Muscle of leg (tissue), 11 donors: ENCODE results near the gene GMDS. TPM values are rescaled to one million over a fixed set of nuclear protein-coding genes. Genes with fewer than 3 reads are reported as not detected.

ENCODE experiments used
- DNase-seq: peaks from one replicate; pipeline ENCODE4 v3.0.0; 2013
- H3K27ac ChIP-seq: one replicate; pipeline ENCODE4 v1.5.1; 2013; ENCODE audit warnings: mild to moderate bottlenecking, low read length, control low read depth
- H3K27me3 ChIP-seq: one replicate; pipeline ENCODE4 v1.6.1; 2013; ENCODE audit warnings: low read length; ENCODE audit not compliant: control insufficient read depth, insufficient read depth
- H3K36me3 ChIP-seq: one replicate; pipeline ENCODE4 v1.6.1; 2013; ENCODE audit warnings: low read length; ENCODE audit not compliant: control insufficient read depth, insufficient read depth
- H3K4me1 ChIP-seq: one replicate; pipeline ENCODE4 v1.6.1; 2013; ENCODE audit warnings: low read length; ENCODE audit not compliant: control insufficient read depth, insufficient read depth
- H3K4me3 ChIP-seq: one replicate; pipeline ENCODE4 v1.5.1; 2013; ENCODE audit warnings: low read length, control low read depth
- H3K9me3 ChIP-seq: replicated peaks from 2 replicates; pipeline ENCODE4 v1.6.1; 2013; ENCODE audit warnings: low read depth, low read length; ENCODE audit not compliant: control insufficient read depth
- WGBS: methylation state at CpG from one replicate; pipeline ENCODE4 v1.1.5; 2013; ENCODE audit warnings: missing lambda C conversion rate; ENCODE audit not compliant: insufficient coverage; 5-methylcytosine and 5-hydroxymethylcytosine counted together
- polyA plus RNA-seq, 8 donors: library from polyadenylated mRNA; unstranded; fragments of 120-200 nt; gene quantifications; one replicate each; pipeline versions ENCODE4 v1.2.1 to v1.2.3, GENCODE V29; 2013; ENCODE audit warnings: inconsistent platforms in 1 of 8, low replicate concordance in 1 of 8; ENCODE audit not compliant: insufficient read length in 8 of 8, insufficient read depth in 1 of 8
- total RNA-seq: library from RNA; stranded (reverse); fragments of 120-200 nt; gene quantifications from one replicate; pipeline ENCODE4 v1.2.4, GENCODE V29; 2013

Gene GMDS
- total and polyA plus RNA-seq, 9 donors: 3.9 to 17.0 (median 11.9) TPM

- DNase-seq: no peak
- Histone ChIP-seq H3K9me3 (peaks cover 7% of the 10 kb centered on the region), H3K27me3 (peaks cover 3% of the 10 kb centered on the region), H3K36me3 (no peaks in the 10 kb centered on the region), H3K4me1 (peaks cover 8% of the 10 kb centered on the region), H3K27ac (peak overlapping the region; percentile 56), H3K4me3 (no peak overlapping the region)
- 80% methylated on average over 1 of the region's 3 CpGs for WGBS
Observed at GRCh38 chr6:1832358-1832757, 413.0 kb downstream of the GMDS start.

- H3K27ac ChIP-seq: no peak overlapping the region
- peaks cover 8% of the 10 kb centered on the region for H3K4me1 ChIP-seq
- H3K27me3 ChIP-seq: no peaks in the 10 kb centered on the region
- no peak for DNase-seq
- H3K4me3 ChIP-seq: no peak overlapping the region
- H3K9me3 ChIP-seq: peaks cover 7% of the 10 kb centered on the region
- H3K36me3 ChIP-seq: no peaks in the 10 kb centered on the region
- no CpG with 5 or more reads among the region's 1 CpG for WGBS
Observed at GRCh38 chr6:1827984-1828793, 417.2 kb downstream of the GMDS start.

GRCh38 chr6:1825926-1826325 is 419.5 kb downstream of the GMDS start:
- WGBS: 67% methylated on average over 1 of the region's 5 CpGs

GRCh38 chr6:1825277-1825676 is 420.1 kb downstream of the GMDS start:
- Histone ChIP-seq H3K36me3 (no peaks in the 10 kb centered on the region), H3K27me3 (no peaks in the 10 kb centered on the region), H3K9me3 (peaks cover 7% of the 10 kb centered on the region), H3K27ac (no peak overlapping the region), H3K4me3 (no peak overlapping the region), H3K4me1 (peaks cover 3% of the 10 kb centered on the region)
- no peak for DNase-seq
- no CpG with 5 or more reads among the region's 1 CpG for WGBS

More at GRCh38 chr6:1825926-1826325, 419.5 kb downstream of the GMDS start:
- Histone ChIP-seq H3K36me3 (no peaks in the 10 kb centered on the region), H3K27me3 (no peaks in the 10 kb centered on the region), H3K4me3 (no peak overlapping the region), H3K27ac (no peak overlapping the region), H3K4me1 (peaks cover 3% of the 10 kb centered on the region), H3K9me3 (peaks cover 7% of the 10 kb centered on the region)
- DNase-seq: no peak

GRCh38 chr6:1821513-1822183 is 423.8 kb downstream of the GMDS start:
- peak overlapping the region; percentile 9 for H3K4me3 ChIP-seq
- H3K27me3 ChIP-seq: no peaks in the 10 kb centered on the region
- peak; percentile 90 for DNase-seq
- H3K9me3 ChIP-seq: no peaks in the 10 kb centered on the region
- peak overlapping the region; percentile 87 for H3K27ac ChIP-seq
- WGBS: 0% methylated on average over 2 of the region's 11 CpGs
- peaks cover 3% of the 10 kb centered on the region for H3K4me1 ChIP-seq
- no peaks in the 10 kb centered on the region for H3K36me3 ChIP-seq

- Histone ChIP-seq H3K27me3 (no peaks in the 10 kb centered on the region), H3K36me3 (no peaks in the 10 kb centered on the region), H3K4me3 (peak overlapping the region; percentile 9), H3K9me3 (no peaks in the 10 kb centered on the region), H3K4me1 (peaks cover 3% of the 10 kb centered on the region), H3K27ac (peak overlapping the region; percentile 87)
- 25% methylated on average over 10 of the region's 11 CpGs for WGBS
- DNase-seq: peak; percentile 48
Observed at GRCh38 chr6:1821164-1821512, 424.3 kb downstream of the GMDS start.

GRCh38 chr6:1820714-1821113 is 424.7 kb downstream of the GMDS start:
- H3K27me3 ChIP-seq: no peaks in the 10 kb centered on the region
- DNase-seq: no peak
- peaks cover 3% of the 10 kb centered on the region for H3K4me1 ChIP-seq
- H3K9me3 ChIP-seq: no peaks in the 10 kb centered on the region
- H3K27ac ChIP-seq: peak overlapping the region; percentile 87
- no CpG with 5 or more reads among the region's 1 CpG for WGBS
- H3K36me3 ChIP-seq: no peaks in the 10 kb centered on the region
- H3K4me3 ChIP-seq: no peak overlapping the region

GRCh38 chr6:1820165-1820564 is 425.2 kb downstream of the GMDS start:
- peak; percentile 84 for DNase-seq
- no peaks in the 10 kb centered on the region for H3K27me3 ChIP-seq
- H3K27ac ChIP-seq: no peak overlapping the region
- peaks cover 3% of the 10 kb centered on the region for H3K4me1 ChIP-seq
- no CpG with 5 or more reads among the region's 1 CpG for WGBS
- no peaks in the 10 kb centered on the region for H3K36me3 ChIP-seq
- H3K4me3 ChIP-seq: no peak overlapping the region
- H3K9me3 ChIP-seq: no peaks in the 10 kb centered on the region

GRCh38 chr6:1819007-1819406 is 426.4 kb downstream of the GMDS start:
- no peaks in the 10 kb centered on the region for H3K27me3 ChIP-seq
- no peak for DNase-seq
- peaks cover 3% of the 10 kb centered on the region for H3K4me1 ChIP-seq
- no peaks in the 10 kb centered on the region for H3K9me3 ChIP-seq
- H3K4me3 ChIP-seq: no peak overlapping the region
- WGBS: no CpG with 5 or more reads among the region's 3 CpGs
- H3K36me3 ChIP-seq: no peaks in the 10 kb centered on the region
- H3K27ac ChIP-seq: no peak overlapping the region

GRCh38 chr6:1817033-1817761 is 428.2 kb downstream of the GMDS start:
- DNase-seq: peak; percentile 64
- Histone ChIP-seq H3K4me1 (peaks cover 3% of the 10 kb centered on the region), H3K36me3 (no peaks in the 10 kb centered on the region), H3K27me3 (no peaks in the 10 kb centered on the region), H3K27ac (no peak overlapping the region), H3K9me3 (no peaks in the 10 kb centered on the region), H3K4me3 (no peak overlapping the region)
- no CpG with 5 or more reads among the region's 4 CpGs for WGBS
